ENCODE data around the gene HIPK4.
"Not testable (repeated sequence)": the region's sequence is repeated elsewhere in the genome, so short reads cannot be mapped to it uniquely, and the experiment has no call there.

HIPK4 gene

GRCh38 chr19:40419066-40419612, 29.2 kb upstream of the HIPK4 start:
- DNase-seq (ENCODE audit: low read depth): no peak
- H3K4me3 ChIP-seq (ENCODE audit: low read depth, low read length): no peak overlapping the region

GRCh38 chr19:40418040-40418439, 28.1 kb upstream of the HIPK4 start:
- H3K4me3 ChIP-seq (ENCODE audit: low read depth, low read length): no peak overlapping the region
- DNase-seq (ENCODE audit: low read depth): no peak

GRCh38 chr19:40417643-40417981, 27.6 kb upstream of the HIPK4 start:
- DNase-seq (ENCODE audit: low read depth): no peak
- H3K4me3 ChIP-seq (ENCODE audit: low read depth, low read length): no peak overlapping the region

- no peak overlapping the region for H3K4me3 ChIP-seq (ENCODE audit: low read depth, low read length)
- DNase-seq (ENCODE audit: low read depth): no peak
Observed at GRCh38 chr19:40416918-40417642, 27.1 kb upstream of the HIPK4 start.

- H3K4me3 ChIP-seq (ENCODE audit: low read depth, low read length): no peak overlapping the region
- DNase-seq (ENCODE audit: low read depth): no peak
Observed at GRCh38 chr19:40415768-40416167, 25.8 kb upstream of the HIPK4 start.

GRCh38 chr19:40414542-40415535, 24.9 kb upstream of the HIPK4 start:
- DNase-seq (ENCODE audit: low read depth): no peak
- no peak overlapping the region for H3K4me3 ChIP-seq (ENCODE audit: low read depth, low read length)

GRCh38 chr19:40413291-40413845, 23.4 kb upstream of the HIPK4 start, which contains the start of gene PRX:
PRX (minus strand) TSS chr19:40413378; CDS start chr19:40407932, 5,446 bp downstream.
- no peak for DNase-seq (ENCODE audit: low read depth)
- H3K4me3 ChIP-seq (ENCODE audit: low read depth, low read length): no peak within 1 kb of the TSS

GRCh38 chr19:40412866-40413265, 22.9 kb upstream of the HIPK4 start:
- no peak overlapping the region for H3K4me3 ChIP-seq (ENCODE audit: low read depth, low read length)
- no peak for DNase-seq (ENCODE audit: low read depth)

GRCh38 chr19:40411958-40412499, 22.0 kb upstream of the HIPK4 start:
- H3K4me3 ChIP-seq (ENCODE audit: low read depth, low read length): no peak overlapping the region
- DNase-seq (ENCODE audit: low read depth): no peak

GRCh38 chr19:40411125-40411842, 21.3 kb upstream of the HIPK4 start:
- no peak for DNase-seq (ENCODE audit: low read depth)
- no peak overlapping the region for H3K4me3 ChIP-seq (ENCODE audit: low read depth, low read length)

GRCh38 chr19:40410030-40410389, 20.0 kb upstream of the HIPK4 start:
- no peak overlapping the region for H3K4me3 ChIP-seq (ENCODE audit: low read depth, low read length)
- DNase-seq (ENCODE audit: low read depth): no peak

GRCh38 chr19:40408598-40408925, 18.6 kb upstream of the HIPK4 start:
- not testable (repeated sequence) for H3K4me3 ChIP-seq (ENCODE audit: low read depth, low read length); DNase-seq (ENCODE audit: low read depth)

- no peak for DNase-seq (ENCODE audit: low read depth)
- no peak overlapping the region for H3K4me3 ChIP-seq (ENCODE audit: low read depth, low read length)
Observed at GRCh38 chr19:40407714-40408597, 18.0 kb upstream of the HIPK4 start.

GRCh38 chr19:40403262-40403984, 13.4 kb upstream of the HIPK4 start:
- peak; percentile 64 for DNase-seq (ENCODE audit: low read depth)
- peak overlapping the region; percentile 60 for H3K4me3 ChIP-seq (ENCODE audit: low read depth, low read length)

GRCh38 chr19:40400559-40400958, 10.6 kb upstream of the HIPK4 start:
- H3K4me3 ChIP-seq (ENCODE audit: low read depth, low read length): no peak overlapping the region
- DNase-seq (ENCODE audit: low read depth): no peak

- no peak for DNase-seq (ENCODE audit: low read depth)
- H3K4me3 ChIP-seq (ENCODE audit: low read depth, low read length): no peak overlapping the region
Observed at GRCh38 chr19:40398417-40399131, 8.6 kb upstream of the HIPK4 start.

- H3K4me3 ChIP-seq (ENCODE audit: low read depth, low read length): no peak overlapping the region
- no peak for DNase-seq (ENCODE audit: low read depth)
Observed at GRCh38 chr19:40397568-40397906, 7.6 kb upstream of the HIPK4 start.
